Stimulated activated CD4-positive, alpha-beta T cell treated with anti-CD3 and anti-CD28 coated beads, Interleukin-2, amount 100 ng/mL, for 48 hours (primary cell): ENCODE results near the gene EPS8L1.
A peak's percentile ranks its signal among the peaks of the same experiment; 100 is the strongest.

Experiments used
- DNase-seq, 2 donors: peaks; one replicate each; pipeline ENCODE4 v3.0.0-alpha.2; 2020

The EPS8L1 gene

DNA sequence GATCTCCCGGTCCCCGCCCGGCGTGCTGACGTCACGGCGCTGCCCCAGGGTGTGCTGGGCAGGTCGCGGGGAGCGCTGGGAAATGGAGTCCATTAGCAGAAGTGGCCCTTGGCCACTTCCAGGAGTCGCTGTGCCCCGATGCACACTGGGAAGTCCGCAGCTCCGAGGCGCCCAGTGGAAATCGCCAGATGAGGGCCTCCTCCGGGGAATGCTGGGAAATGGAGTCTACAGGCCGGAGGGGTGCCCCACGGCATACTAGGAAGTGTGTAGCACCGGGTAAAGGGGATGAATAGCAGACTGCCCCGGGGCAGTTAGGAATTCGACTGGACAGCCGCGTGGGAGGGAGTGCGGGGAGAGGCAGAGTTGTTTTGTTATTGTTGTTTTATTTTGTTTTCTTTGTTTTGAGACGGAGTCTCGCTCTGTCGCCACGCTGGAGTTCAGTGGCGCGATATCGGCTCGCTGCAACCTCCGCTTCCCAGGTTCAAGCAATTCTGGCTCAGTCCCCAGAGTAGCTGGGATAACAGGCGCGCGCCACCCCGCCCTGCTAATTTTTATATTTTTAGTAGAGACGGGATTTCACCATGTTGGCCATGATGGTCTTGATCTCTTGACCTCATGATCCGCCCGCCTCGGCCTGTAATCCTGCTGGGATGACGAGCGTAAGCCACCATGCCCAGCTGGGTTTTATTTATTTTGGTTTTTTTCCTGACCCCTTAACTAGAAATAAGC lies 42.2 kb downstream of the EPS8L1 start:
- DNase-seq: peak; percentile 95 to 96

DNA sequence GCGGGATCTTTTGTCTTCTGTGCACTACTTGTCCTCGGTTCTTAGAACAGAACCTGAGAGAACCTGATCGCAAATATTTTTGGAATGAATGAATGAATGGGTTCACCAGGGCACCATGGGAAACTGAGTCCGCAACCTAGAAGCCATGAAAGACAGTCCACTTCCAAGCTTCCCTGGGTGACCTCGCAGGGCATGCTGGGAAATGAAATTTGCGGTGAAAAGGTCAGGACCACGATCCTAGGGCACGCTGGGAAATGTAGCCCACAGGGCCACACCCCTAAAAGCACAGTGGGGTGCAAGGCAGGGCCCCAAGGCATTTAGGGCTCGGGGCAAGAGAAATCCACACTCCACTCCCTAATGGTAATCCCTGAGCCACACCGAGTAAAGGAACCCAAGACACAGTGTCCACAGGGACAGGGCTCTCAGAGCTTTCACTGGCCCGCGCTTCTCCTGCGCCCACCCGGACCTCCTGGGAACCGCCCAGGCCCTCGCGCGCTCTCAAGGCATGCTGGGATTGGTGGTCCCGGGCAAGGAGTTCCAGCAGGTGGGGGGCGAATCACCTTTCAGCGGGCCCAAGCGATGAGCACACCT lies 42.8 kb downstream of the EPS8L1 start:
- DNase-seq: peak in 1 of 2 donors; percentile 32

- DNase-seq: no peak
Observed at GRCh38 chr19:55119053-55119452, 43.4 kb downstream of the EPS8L1 start.

DNA sequence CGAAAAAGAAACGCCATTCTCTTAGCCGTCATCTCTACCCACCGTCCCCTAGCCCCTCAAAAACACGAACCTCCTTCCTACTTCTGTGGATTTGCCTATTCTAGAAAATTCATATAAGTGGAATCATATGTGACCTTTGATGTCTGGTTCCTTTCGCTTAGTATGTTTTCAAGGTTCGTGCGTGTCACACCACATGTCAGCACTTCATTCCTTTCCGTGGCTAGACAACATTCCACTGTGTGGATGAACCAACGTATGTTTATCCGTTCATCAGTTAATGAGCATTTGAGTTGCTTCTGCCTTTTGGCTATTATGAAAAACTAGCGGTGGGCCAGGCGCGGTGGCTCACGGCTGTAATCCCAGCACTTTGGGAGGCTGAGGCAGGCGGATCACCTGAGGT lies 55.8 kb downstream of the EPS8L1 start:
- DNase-seq: no peak

DNA sequence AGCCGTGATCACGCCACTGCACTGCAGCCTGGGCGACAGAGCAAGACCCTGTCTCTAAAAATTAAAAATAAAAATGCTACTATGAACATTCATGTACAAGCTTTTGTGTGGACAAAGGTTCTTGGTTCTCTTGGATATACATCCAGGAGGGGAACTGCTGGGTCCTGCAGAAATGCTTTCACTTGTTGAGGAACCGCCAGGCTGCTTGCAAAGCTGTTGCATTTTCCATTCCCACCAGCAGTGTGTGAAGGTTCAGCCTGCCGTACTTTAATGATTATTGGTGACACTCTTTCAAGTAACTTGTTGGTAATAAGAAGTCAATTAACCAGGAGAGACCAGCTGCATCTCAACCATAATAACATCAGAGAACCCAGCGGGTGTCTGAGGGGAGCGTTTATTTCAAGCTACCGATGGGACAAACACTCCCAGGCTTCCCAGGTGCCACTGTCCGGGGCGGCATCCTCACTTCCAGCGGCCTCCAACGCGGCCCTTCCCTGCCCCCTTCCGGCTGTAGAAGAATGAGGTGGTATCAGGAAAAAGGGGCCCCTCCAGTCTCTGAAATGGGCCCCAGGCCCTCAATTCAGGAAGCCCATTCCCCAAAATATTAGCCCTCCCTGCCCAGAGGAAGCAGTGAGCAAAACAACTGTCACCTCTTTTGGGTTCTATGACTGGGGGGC lies 56.9 kb downstream of the EPS8L1 start:
- DNase-seq: no peak

DNA sequence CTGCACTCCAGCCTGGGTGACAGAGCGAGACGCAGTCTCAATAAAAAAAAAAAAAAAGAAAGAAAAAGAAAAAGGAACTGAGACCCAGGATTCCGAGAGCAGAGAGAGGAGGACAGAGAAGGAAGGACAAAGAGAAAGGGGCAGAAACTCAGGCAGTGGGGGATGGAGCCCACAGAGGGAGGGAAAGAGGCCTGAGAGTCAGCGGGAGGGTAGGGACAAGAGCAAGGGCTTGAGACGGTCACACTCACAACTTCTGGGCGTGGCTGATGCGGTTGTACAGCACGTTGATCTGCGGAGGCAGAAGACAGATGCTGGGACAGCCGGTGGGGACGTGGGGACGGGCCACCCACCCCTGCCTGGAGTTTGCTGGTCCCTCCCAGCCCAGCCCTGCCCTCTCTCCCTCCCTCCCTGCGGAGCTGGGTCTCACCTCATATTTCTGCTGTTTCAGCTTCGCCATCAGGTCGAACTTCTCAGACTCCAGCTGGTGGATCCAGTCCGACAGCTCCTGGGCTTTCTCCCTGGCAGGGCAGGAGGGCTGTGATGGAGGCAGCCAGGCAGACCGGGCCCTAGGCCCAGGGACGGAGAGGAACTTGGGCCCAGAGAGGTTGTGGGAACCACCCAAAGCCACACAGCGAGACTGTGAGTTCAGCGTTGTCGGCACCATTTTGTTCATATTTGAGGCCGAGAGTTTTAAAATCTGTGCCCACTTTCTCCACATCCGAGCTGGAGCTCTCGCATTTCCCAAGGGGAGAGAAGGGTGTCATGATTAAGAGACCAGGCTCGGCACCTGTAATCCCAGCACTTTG lies 58.2 kb downstream of the EPS8L1 start:
- DNase-seq: no peak

DNA sequence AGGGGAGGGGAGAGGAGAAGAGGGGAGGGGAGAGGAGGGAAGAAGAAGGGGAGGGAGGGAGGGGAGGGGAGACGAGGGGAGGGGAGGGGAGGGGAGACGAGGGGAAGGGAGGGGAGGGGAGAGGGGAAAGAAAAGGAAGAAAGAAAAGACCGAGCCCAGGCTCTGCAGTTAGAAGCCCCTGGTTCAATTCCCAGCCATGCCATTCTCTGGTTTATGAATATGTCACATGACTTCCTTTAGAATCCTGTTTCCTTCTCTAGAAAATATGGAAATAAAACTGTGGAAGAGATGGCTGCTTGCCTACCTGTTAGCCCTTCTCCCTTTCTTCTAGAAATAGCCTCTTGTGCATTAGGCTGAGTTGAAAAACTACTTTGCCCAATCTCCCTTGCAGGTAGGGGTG lies 59.1 kb downstream of the EPS8L1 start:
- DNase-seq: no peak

- DNase-seq: no peak
Observed at GRCh38 chr19:55136399-55137102, 60.9 kb downstream of the EPS8L1 start.
